ENCODE data around the gene ACTN3.

The ACTN3 gene

GRCh38 chr11:66557733-66558326 is 11.1 kb downstream of the ACTN3 start:
- DNase-seq (ENCODE audit: low read depth): no peak
- TF ChIP-seq CTCF (IDR thresholded peaks at IDR 0.05; ENCODE audit: low read depth, low read length, missing control alignments): no peak
- no peak overlapping the region for H3K4me3 ChIP-seq (ENCODE audit: low read depth, low read length)

- no peak overlapping the region for H3K4me3 ChIP-seq (ENCODE audit: low read depth, low read length)
- TF ChIP-seq CTCF (IDR thresholded peaks at IDR 0.05; ENCODE audit: low read depth, low read length, missing control alignments): no peak
- DNase-seq (ENCODE audit: low read depth): no peak
Measured at GRCh38 chr11:66559142-66559865, 12.6 kb downstream of the ACTN3 start.

DNA sequence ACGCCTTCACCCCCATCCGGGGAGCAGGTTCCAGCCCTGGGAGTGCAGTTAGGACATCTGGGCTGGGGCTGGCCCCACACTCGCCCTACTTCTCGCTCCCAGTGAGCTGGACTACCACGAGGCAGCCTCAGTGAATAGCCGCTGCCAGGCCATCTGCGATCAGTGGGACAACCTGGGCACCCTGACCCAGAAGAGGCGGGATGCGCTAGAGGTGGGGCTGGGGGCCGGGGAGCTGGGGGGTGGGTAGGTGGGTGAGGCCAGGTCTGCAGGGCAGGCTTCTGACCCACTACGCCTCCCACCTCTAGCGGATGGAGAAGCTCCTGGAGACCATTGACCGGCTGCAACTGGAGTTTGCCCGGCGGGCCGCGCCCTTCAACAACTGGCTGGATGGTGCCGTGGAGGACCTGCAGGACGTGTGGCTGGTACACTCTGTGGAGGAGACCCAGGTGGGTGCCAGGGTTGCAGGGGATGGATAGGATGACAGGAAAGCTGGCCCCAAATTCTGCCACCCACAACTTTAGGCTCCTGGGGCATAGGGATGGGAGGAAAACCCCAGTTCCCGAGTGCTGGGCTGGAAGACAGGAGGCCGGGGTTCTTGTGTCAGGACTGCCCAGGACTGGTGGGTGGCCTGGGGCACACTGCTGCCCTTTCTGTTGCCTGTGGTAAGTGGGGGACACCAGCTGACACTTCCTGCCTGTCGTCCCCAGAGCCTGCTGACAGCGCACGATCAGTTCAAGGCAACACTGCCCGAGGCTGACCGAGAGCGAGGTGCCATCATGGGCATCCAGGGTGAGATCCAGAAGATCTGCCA is 13.4 kb downstream of the ACTN3 start:
- no peak for TF ChIP-seq CTCF (IDR thresholded peaks at IDR 0.05; ENCODE audit: low read depth, low read length, missing control alignments)
- no peak overlapping the region for H3K4me3 ChIP-seq (ENCODE audit: low read depth, low read length)
- DNase-seq (ENCODE audit: low read depth): no peak

GRCh38 chr11:66561178-66561974 is 14.7 kb downstream of the ACTN3 start:
- H3K4me3 ChIP-seq (ENCODE audit: low read depth, low read length): no peak overlapping the region
- DNase-seq (ENCODE audit: low read depth): no peak
- TF ChIP-seq CTCF (IDR thresholded peaks at IDR 0.05; ENCODE audit: low read depth, low read length, missing control alignments): no peak

DNA sequence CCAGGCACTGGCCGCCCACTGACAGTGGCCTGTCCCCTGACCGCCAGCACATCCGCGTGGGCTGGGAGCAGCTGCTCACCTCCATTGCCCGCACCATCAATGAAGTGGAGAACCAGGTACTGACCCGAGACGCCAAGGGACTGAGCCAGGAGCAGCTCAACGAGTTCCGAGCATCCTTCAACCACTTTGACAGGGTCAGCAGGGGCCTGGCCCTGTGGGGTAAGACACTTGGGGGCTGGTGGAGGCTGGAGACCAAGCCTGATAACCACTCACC is 15.2 kb downstream of the ACTN3 start:
- no peak for TF ChIP-seq CTCF (IDR thresholded peaks at IDR 0.05; ENCODE audit: low read depth, low read length, missing control alignments)
- H3K4me3 ChIP-seq (ENCODE audit: low read depth, low read length): no peak overlapping the region
- DNase-seq (ENCODE audit: low read depth): no peak

- H3K4me3 ChIP-seq (ENCODE audit: low read depth, low read length): no peak overlapping the region
- TF ChIP-seq CTCF (IDR thresholded peaks at IDR 0.05; ENCODE audit: low read depth, low read length, missing control alignments): no peak
- DNase-seq (ENCODE audit: low read depth): no peak
Measured at GRCh38 chr11:66562275-66562674, 15.6 kb downstream of the ACTN3 start.

Measured in GM12864 (cell line).